EL (cell line): ENCODE data around the gene CXXC5.
A peak's percentile ranks its signal among the peaks of the same experiment; 100 is the strongest.

ENCODE experiments used
- DNase-seq: peaks from one replicate; pipeline ENCODE4 v3.0.0-alpha.2; 2016

CXXC5 gene

GRCh38 chr5:139667001-139667729, 19.0 kb downstream of the CXXC5 start:
- DNase-seq = peak; percentile 56

- DNase-seq = peak; percentile 66
These were observed 19.5 kb downstream of the CXXC5 start for GRCh38 chr5:139667730-139668063.

- DNase-seq = peak; percentile 72
These were observed 20.1 kb downstream of the CXXC5 start for GRCh38 chr5:139668064-139668880.

- DNase-seq = no peak
These were observed 20.9 kb downstream of the CXXC5 start for GRCh38 chr5:139668924-139669661.

GRCh38 chr5:139669662-139670368, 21.7 kb downstream of the CXXC5 start:
- DNase-seq = no peak

- no peak for DNase-seq
These were observed 22.4 kb downstream of the CXXC5 start for GRCh38 chr5:139670369-139671095.

- no peak for DNase-seq
These were observed 23.1 kb downstream of the CXXC5 start for GRCh38 chr5:139671096-139671841.

GRCh38 chr5:139675213-139675612, 27.1 kb downstream of the CXXC5 start:
- no peak for DNase-seq

GRCh38 chr5:139675825-139676224, 27.7 kb downstream of the CXXC5 start:
- no peak for DNase-seq

GRCh38 chr5:139676406-139676805, 28.3 kb downstream of the CXXC5 start:
- no peak for DNase-seq

GRCh38 chr5:139676951-139677735, 29.0 kb downstream of the CXXC5 start:
- no peak for DNase-seq

GRCh38 chr5:139677736-139678613, 29.8 kb downstream of the CXXC5 start:
- DNase-seq = no peak

GRCh38 chr5:139678751-139679750, 30.9 kb downstream of the CXXC5 start:
- DNase-seq = no peak

- no peak for DNase-seq
These were observed 32.4 kb downstream of the CXXC5 start for GRCh38 chr5:139680368-139681111.

- no peak for DNase-seq
These were observed 32.9 kb downstream of the CXXC5 start for GRCh38 chr5:139681112-139681458.

GRCh38 chr5:139681466-139681865, 33.3 kb downstream of the CXXC5 start:
- no peak for DNase-seq
